ELF-1 (cell line): Measurements from ENCODE around the gene LAMTOR4.
"Not testable (repeated sequence)": the region's sequence is repeated elsewhere in the genome, so short reads cannot be mapped to it uniquely, and the experiment has no call there.

Source experiments
- DNase-seq: peaks from one replicate; pipeline ENCODE4 v3.0.0-alpha.2; 2016; ENCODE audit warnings: low read depth, low spot score

Gene LAMTOR4

GRCh38 chr7:100122568-100122967, 26.1 kb upstream of the LAMTOR4 start:
- DNase-seq: no peak

DNA sequence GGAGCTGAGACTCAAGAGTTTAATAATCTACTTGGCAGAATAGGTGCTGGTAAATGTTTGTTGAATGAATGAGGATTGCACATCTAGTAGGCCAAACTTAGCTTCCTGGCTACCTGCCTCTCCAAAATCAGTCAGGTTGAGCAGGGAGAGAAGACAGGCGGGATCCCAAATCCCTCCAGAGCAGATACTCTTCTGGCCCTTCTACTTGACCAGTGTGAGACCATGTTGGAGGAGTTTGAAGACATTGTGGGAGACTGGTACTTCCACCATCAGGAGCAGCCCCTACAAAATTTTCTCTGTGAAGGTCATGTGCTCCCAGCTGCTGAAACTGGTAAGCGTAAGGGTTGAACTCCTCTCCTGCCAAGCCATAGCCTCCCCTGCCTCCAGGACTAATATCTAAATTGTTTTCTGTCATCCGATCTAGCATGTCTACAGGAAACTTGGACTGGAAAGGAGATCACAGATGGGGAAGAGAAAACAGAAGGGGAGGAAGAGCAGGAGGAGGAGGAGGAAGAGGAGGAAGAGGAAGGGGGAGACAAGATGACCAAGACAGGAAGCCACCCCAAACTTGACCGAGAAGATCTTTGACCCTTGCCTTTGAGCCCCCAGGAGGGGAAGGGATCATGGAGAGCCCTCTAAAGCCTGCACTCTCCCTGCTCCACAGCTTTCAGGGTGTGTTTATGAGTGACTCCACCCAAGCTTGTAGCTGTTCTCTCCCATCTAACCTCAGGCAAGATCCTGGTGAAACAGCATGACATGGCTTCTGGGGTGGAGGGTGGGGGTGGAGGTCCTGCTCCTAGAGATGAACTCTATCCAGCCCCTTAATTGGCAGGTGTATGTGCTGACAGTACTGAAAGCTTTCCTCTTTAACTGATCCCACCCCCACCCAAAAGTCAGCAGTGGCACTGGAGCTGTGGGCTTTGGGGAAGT, 24.2 kb upstream of the LAMTOR4 start:
- DNase-seq: no peak

DNA sequence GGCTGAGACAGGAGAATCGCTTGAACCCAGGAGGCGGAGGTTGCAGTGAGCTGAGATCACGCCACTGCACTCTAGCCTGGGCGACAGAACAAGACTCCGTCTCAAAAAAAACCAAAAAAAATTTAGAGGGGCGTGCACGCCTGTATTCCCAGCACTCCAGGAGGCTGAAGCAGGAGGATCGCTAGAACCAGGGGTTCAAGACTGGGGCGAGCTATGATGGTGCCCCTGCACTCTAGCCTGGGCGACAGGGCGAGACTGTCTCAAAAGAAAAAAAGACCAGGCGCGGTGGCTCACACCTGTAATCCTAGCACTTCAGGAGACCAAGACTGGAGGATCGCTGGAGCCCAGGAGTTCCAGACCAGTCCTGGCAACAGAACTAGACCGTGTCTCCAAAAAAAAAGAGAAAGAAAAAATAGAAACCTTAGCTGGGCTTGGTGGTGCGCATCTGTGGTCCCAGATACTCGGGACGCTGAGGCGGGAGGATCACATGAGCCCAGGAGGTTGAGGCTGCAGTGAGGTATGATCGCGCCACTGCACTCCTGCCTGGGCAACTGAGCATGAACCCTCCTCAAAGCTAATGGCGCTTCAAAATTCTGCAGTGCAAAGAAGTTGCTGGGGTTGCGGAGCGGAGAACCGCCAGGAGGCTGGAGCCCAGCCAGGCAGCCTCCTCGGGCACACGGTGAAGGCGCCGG, 22.3 kb upstream of the LAMTOR4 start:
- DNase-seq: no peak

GRCh38 chr7:100126931-100127865, 21.5 kb upstream of the LAMTOR4 start, which contains the start of gene MBLAC1:
TSS of gene MBLAC1 (plus strand) at chr7:100126967. CDS start at chr7:100127396, 429 bp downstream.
- DNase-seq: peak; percentile 88

DNA sequence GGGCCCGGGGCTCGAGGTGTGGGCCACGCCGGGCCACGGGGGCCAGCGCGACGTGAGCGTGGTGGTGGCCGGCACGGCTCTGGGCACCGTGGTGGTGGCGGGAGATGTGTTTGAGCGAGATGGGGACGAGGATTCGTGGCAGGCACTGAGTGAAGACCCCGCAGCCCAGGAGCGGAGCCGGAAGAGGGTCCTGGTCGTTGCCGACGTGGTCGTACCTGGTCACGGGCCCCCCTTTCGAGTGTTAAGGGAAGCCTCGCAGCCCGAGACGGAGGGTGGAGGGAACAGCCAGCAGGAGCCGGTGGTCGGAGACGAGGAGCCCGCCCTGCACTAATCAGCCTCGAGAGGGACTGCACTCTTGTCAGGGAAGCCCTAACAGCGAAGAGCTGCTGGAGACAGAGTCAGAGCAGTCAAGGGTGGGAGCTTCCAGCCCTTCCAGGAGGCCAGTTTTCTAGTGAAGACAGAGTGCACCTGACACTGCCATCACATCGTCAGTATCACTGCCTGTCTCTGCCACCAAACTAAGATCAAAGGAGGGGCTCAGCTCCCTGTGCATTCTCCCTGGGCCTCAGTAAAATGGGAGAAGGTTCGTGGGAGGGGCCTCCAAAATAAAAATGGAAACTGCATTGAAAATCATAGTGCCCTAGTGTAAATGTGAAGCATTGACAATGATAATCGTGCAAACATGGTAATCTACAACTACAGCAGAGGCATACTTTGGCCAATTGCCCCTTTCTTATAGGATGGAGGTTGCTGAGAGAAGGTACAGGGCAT, 20.7 kb upstream of the LAMTOR4 start:
- DNase-seq: peak; percentile 44

DNA sequence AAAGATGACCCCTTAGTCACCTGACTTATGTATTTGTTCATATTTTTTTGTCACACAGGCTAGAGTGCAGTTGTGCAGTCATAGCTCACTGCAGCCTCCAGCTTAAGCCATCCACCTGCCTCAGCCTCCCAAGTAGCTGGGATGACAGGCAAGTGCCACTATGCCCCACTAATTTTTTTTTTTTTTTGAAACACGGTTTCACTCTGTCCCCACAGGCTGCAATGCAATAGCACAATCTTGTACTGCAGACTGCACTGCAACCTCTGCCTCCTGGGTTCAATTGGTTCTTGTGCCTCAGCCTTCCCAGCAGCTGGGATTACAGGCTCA, 20.1 kb upstream of the LAMTOR4 start:
- DNase-seq: no peak

DNA sequence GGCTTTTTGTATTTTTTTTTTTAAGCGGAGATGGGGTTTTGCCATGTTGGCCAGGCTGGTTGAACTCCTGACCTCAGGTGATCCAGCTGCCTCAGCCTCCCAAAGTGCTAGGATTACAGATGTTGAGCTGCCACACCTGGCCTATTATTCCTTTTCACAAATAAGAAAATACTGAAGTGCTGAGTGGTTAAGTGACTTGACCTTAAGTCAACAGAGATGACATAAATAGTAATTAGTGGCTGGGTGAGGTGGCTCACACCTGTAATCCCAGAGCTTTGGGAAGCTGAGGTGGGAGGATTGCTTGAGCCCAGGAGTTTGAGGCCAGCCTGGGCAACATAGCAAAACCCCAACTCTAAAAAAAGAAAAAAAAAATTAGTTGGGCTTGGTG, 18.5 kb upstream of the LAMTOR4 start:
- not testable (repeated sequence) for DNase-seq

GRCh38 chr7:100130608-100131453, 17.9 kb upstream of the LAMTOR4 start:
- peak; percentile 91 for DNase-seq

GRCh38 chr7:100132126-100132525, 16.6 kb upstream of the LAMTOR4 start:
- DNase-seq: no peak

GRCh38 chr7:100132697-100133151, 16.0 kb upstream of the LAMTOR4 start:
- peak; percentile 80 for DNase-seq

GRCh38 chr7:100137851-100138760, 10.6 kb upstream of the LAMTOR4 start:
- no peak for DNase-seq

DNA sequence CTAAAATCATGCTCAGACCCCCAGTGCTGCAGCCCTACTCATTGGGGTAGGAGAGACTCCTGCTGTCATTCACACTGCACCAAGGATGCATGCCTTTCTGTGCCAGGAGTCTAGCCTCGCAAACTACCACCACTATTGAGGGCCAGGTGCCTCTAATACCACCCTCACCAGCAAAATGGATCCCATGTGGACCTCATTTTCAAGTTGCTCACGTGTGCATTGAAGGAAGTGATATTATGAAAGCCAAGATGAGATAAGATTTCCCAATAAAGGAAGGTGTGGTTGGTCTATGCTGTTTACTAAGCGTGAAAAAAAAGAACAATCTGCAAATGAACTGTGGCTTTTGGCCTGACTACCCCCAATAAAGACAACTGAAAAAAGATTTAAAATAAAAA, 7.2 kb upstream of the LAMTOR4 start:
- DNase-seq: no peak

DNA sequence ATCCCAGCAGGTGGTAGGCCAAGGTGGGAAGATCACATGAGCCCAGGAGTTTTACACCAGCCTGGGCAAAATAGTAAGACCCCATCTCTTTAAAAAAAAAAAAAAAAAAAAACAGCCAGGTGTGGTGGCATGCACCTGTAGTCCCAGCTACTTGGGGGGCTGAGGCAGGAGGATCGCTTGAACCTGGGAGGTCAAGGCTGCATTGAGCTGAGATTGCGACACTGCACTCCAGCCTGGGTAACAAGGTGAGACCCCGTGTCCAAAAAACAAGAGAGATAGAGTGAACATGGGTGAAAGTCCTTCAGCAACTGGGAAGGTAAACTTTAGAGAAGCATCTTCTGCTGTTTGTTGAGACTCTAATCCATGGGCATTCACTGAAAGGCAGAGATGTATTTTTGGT, 6.3 kb upstream of the LAMTOR4 start:
- no peak for DNase-seq

- not testable (repeated sequence) for DNase-seq
Measured at GRCh38 chr7:100146350-100146749, 2.4 kb upstream of the LAMTOR4 start.

DNA sequence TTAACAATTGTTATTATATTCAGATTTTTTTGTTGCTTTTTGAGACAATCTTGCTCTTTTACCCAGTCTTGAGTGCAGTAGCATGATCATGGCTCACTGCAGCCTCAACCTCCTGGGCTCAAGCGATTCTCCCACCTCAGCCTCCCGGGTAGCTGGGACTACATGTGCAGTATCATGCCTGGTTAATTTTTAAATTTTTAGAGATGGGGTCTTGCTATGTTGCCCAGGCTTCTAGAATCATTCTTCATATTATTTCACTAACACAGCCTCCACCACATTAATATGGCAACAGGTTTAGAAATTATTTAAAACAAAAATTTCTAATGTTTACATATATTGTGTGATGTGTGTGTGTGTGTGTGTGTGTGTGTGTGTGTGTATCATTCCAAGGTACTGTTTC, 1.4 kb upstream of the LAMTOR4 start:
- DNase-seq: no peak

- no peak for DNase-seq
Measured at GRCh38 chr7:100148225-100148558, 526 bp upstream of the LAMTOR4 start.

DNA sequence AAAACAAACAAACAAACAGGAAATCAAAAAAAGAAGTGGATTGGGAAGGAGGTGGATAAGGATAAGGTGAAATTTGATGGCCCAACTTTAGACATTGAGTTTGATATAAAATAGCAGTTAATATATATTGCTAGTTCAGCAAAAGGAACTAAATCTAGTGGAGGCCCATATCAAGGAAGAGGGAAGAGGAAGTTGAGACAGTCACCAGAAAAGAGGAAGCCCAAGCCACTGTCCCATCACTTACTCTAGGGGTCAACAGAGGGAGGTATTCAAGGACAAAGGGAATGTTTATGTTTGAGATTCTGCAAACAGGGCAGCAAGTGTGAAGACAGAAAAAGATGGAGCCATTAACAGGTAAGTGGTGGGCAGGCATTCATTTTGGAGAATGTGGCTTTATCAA, 3.7 kb downstream of the LAMTOR4 start:
- no peak for DNase-seq

GRCh38 chr7:100152937-100153666, 4.4 kb downstream of the LAMTOR4 start:
- DNase-seq: no peak
